Measurements from ENCODE around the gene WDR54.

The WDR54 gene

DNA sequence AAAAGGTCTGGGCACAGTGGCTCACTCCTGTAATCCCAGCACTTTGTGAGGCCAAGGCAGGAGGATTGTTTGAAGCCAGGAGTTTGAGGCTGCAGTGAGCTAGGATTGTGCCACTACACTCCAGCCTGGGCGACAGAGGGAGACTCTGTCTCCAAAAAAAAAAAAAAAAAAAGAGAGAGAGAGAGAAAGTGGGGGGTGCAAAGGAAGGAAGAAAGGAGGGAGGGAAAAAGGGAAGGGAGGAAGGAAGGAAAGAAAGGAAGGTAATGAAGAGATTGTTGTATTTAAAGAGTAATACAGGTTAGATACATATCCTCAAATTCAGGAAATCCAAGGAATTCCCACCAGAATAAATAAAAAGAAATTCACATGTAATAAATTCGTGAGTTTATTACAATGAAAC is 19.6 kb upstream of the WDR54 start:
- Histone ChIP-seq H3K27ac (ENCODE audit: low read length) (no peak overlapping the region), H2AFZ (ENCODE audit: low read depth, low read length) (no peak overlapping the region), H3K9me3 (ENCODE audit: insufficient read depth, low read length) (no peaks in the 10 kb centered on the region), H3K27me3 (ENCODE audit: low read depth, low read length) (no peaks in the 10 kb centered on the region), H3K9ac (ENCODE audit: low read length) (no peak overlapping the region), H3K4me1 (ENCODE audit: low read length) (peaks cover 11% of the 10 kb centered on the region), H4K20me1 (ENCODE audit: insufficient read depth, low read length) (no peaks in the 10 kb centered on the region), H3K36me3 (replicated peaks; ENCODE audit: low read depth, low read length) (no peaks in the 10 kb centered on the region), H3K4me2 (ENCODE audit: low read length) (no peak overlapping the region), H3K4me3 (ENCODE audit: low read length) (no peak overlapping the region), H3K79me2 (ENCODE audit: low read length) (no peaks in the 10 kb centered on the region)
- TF ChIP-seq, protein P1, sequence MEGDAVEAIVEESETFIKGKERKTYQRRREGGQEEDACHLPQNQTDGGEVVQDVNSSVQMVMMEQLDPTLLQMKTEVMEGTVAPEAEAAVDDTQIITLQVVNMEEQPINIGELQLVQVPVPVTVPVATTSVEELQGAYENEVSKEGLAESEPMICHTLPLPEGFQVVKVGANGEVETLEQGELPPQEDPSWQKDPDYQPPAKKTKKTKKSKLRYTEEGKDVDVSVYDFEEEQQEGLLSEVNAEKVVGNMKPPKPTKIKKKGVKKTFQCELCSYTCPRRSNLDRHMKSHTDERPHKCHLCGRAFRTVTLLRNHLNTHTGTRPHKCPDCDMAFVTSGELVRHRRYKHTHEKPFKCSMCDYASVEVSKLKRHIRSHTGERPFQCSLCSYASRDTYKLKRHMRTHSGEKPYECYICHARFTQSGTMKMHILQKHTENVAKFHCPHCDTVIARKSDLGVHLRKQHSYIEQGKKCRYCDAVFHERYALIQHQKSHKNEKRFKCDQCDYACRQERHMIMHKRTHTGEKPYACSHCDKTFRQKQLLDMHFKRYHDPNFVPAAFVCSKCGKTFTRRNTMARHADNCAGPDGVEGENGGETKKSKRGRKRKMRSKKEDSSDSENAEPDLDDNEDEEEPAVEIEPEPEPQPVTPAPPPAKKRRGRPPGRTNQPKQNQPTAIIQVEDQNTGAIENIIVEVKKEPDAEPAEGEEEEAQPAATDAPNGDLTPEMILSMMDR (IDR thresholded peaks at IDR 0.05; ENCODE audit: low read depth, low read length): no peak
- TF ChIP-seq EZH2phosphoT487 (IDR thresholded peaks at IDR 0.05; ENCODE audit: low read depth): no peak

DNA sequence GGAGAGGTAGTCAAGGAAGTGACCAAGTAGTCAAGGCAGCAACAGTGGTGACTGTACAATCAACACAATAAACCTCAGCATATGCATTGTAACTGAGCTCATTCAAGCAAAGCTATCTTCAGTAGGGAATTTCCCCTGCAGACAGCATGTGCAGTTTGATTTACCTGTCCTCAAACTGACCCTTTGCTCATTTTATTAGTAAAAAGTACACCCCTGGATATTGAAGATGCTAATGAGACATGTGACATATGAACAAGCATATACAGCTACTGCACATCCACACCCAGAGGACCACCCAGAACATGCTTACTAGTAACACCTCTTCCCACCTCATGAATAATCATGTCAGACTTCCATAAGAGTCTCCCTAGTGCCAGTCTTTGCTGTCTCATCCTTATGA is 15.5 kb upstream of the WDR54 start:
- Histone ChIP-seq H2AFZ (ENCODE audit: low read depth, low read length) (no peak overlapping the region), H3K4me3 (ENCODE audit: low read length) (no peak overlapping the region), H3K9ac (ENCODE audit: low read length) (no peak overlapping the region), H3K9me3 (ENCODE audit: insufficient read depth, low read length) (no peaks in the 10 kb centered on the region), H3K36me3 (replicated peaks; ENCODE audit: low read depth, low read length) (no peaks in the 10 kb centered on the region), H3K79me2 (ENCODE audit: low read length) (no peaks in the 10 kb centered on the region), H3K4me1 (ENCODE audit: low read length) (peaks cover 8% of the 10 kb centered on the region), H3K4me2 (ENCODE audit: low read length) (no peak overlapping the region), H3K27ac (ENCODE audit: low read length) (no peak overlapping the region), H3K27me3 (ENCODE audit: low read depth, low read length) (peaks cover 11% of the 10 kb centered on the region; the same call in 1 of the 2 replicates), H4K20me1 (ENCODE audit: insufficient read depth, low read length) (no peaks in the 10 kb centered on the region)
- TF ChIP-seq EZH2phosphoT487 (IDR thresholded peaks at IDR 0.05; ENCODE audit: low read depth): no peak
- TF ChIP-seq, protein P1 (IDR thresholded peaks at IDR 0.05; ENCODE audit: low read depth, low read length): no peak

DNA sequence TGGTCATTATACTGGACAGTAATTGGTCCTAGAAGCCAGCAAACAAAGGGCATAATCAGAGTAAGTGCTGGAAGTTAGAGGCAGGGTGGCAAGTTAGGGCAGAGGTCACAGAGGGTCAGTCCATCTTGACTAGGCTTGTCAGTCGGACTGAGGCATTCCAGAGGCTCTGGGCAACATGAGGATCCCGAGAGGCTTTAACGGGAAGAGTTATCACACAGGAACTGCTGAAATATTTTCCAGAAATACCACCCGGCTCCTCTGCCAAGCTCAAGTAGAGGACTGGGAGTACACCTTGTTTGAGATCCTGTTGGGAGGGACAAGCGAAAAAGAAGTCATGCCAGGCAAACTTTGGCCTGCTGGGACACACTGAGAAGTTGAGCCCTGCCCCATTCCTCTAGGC is 13.8 kb upstream of the WDR54 start:
- no peaks in the 10 kb centered on the region for H3K79me2 ChIP-seq (ENCODE audit: low read length)
- H2AFZ ChIP-seq (ENCODE audit: low read depth, low read length): no peak overlapping the region
- no peak overlapping the region for H3K4me2 ChIP-seq (ENCODE audit: low read length)
- no peaks in the 10 kb centered on the region for H4K20me1 ChIP-seq (ENCODE audit: insufficient read depth, low read length)
- peaks cover 8% of the 10 kb centered on the region for H3K4me1 ChIP-seq (ENCODE audit: low read length)
- H3K27me3 ChIP-seq (ENCODE audit: low read depth, low read length): peaks cover 11% of the 10 kb centered on the region; the same call in 1 of the 2 replicates
- H3K36me3 ChIP-seq (replicated peaks; ENCODE audit: low read depth, low read length): no peaks in the 10 kb centered on the region
- TF ChIP-seq EZH2phosphoT487 (IDR thresholded peaks at IDR 0.05; ENCODE audit: low read depth): no peak
- TF ChIP-seq, protein P1 (IDR thresholded peaks at IDR 0.05; ENCODE audit: low read depth, low read length): no peak
- H3K9me3 ChIP-seq (ENCODE audit: insufficient read depth, low read length): no peaks in the 10 kb centered on the region
- H3K4me3 ChIP-seq (ENCODE audit: low read length): no peak overlapping the region
- no peak overlapping the region for H3K27ac ChIP-seq (ENCODE audit: low read length)
- no peak overlapping the region for H3K9ac ChIP-seq (ENCODE audit: low read length)

DNA sequence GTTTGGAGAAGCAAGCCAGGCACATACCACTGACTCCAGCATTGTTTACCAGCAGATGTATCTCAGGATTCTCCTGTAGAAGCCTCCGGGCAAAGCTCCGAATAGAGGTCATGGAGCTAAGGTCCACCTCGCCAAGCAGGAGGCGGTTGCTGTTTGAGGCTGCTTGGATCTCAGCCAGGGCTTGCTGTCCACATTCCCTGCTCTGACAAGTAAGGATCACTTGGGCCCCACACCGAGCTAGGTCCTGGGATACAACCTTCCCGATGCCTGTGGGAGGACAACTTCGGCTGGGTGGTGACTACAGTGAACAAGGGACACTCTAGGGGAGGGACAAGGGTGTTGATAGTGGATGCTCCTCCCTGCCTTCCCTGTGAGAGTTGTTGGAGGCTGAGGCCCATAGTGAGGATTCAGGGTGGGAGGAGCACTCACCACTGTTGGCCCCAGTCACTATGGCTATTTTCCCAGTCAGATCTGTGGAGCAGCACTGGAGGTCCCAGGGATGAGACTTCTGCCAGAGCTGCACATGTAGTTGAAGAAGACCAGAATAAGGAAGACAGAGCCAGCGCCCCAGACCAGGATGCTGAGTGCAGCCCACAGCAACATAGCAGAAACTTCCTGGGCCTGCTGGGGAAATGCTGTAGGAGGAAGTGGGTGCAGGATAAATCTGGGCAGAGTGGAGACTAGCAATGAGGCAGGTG is 8.4 kb upstream of the WDR54 start:
- Histone ChIP-seq H3K36me3 (replicated peaks; ENCODE audit: low read depth, low read length) (no peaks in the 10 kb centered on the region), H3K4me1 (ENCODE audit: low read length) (peaks cover 8% of the 10 kb centered on the region), H3K4me2 (ENCODE audit: low read length) (no peak overlapping the region), H3K79me2 (ENCODE audit: low read length) (no peaks in the 10 kb centered on the region), H3K4me3 (ENCODE audit: low read length) (no peak overlapping the region), H3K27ac (ENCODE audit: low read length) (no peak overlapping the region), H3K9ac (ENCODE audit: low read length) (no peak overlapping the region), H4K20me1 (ENCODE audit: insufficient read depth, low read length) (no peaks in the 10 kb centered on the region), H3K9me3 (ENCODE audit: insufficient read depth, low read length) (no peaks in the 10 kb centered on the region), H3K27me3 (ENCODE audit: low read depth, low read length) (peaks cover 2% of the 10 kb centered on the region; the same call in 1 of the 2 replicates), H2AFZ (ENCODE audit: low read depth, low read length) (no peak overlapping the region; the same call in 1 of the 2 replicates)
- TF ChIP-seq, protein P1 (IDR thresholded peaks at IDR 0.05; ENCODE audit: low read depth, low read length): no peak
- TF ChIP-seq EZH2phosphoT487 (IDR thresholded peaks at IDR 0.05; ENCODE audit: low read depth): no peak
